Adipocyte (in vitro differentiated cells): Measurements from ENCODE around the gene ZNF778.

Source experiments
- DNase-seq: peaks from one replicate; pipeline ENCODE4 v3.0.0-alpha.2; 2015; ENCODE audit warnings: low read depth
- H3K27me3 ChIP-seq: replicated peaks from 2 replicates; pipeline ENCODE4 v1.7.0; 2013; ENCODE audit warnings: mild to moderate bottlenecking, low read length, moderate library complexity; ENCODE audit not compliant: control insufficient read depth, insufficient read depth
- H3K36me3 ChIP-seq: 2 replicates; pipeline ENCODE4 v1.7.0; 2013; ENCODE audit warnings: low read length, mild to moderate bottlenecking, moderate library complexity; ENCODE audit not compliant: control insufficient read depth, insufficient read depth, severe bottlenecking
- H3K4me1 ChIP-seq: 2 replicates; pipeline ENCODE4 v1.7.0; 2013; ENCODE audit warnings: mild to moderate bottlenecking, low read length, moderate library complexity; ENCODE audit not compliant: control insufficient read depth, insufficient read depth
- H3K4me3 ChIP-seq: 2 replicates; pipeline ENCODE4 v1.7.0; 2013; ENCODE audit warnings: mild to moderate bottlenecking, low read length, moderate library complexity
- H3K9ac ChIP-seq: 2 replicates; pipeline ENCODE4 v1.7.0; 2013; ENCODE audit warnings: mild to moderate bottlenecking, low read length, moderate library complexity
- H3K9me3 ChIP-seq: 2 replicates; pipeline ENCODE4 v1.7.0; 2013; ENCODE audit warnings: mild to moderate bottlenecking, low read length, moderate library complexity; ENCODE audit not compliant: control insufficient read depth

Gene ZNF778

DNA sequence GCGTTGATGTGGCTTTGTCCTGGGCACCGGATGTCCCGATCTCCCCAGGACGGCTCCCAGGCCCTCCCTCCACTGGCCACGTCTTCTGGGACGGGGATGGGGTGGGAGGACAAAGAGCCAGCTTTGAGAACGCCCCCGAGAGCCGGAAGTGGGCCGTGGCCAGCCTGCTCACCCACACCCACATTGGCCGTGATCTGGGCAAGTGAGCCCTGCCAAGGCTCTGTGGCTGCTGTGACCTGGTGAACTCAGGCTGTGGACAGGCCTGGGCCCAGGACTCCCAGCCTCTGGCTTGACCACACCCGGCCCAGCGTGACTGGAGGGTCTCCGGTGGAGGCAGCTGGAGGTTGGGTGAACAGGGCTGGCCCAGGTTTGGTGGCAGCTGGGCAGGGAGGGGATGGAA lies 42.6 kb upstream of the ZNF778 start:
- Histone ChIP-seq H3K4me3 (no peak overlapping the region), H3K9me3 (no peaks in the 10 kb centered on the region), H3K4me1 (peaks cover 7% of the 10 kb centered on the region), H3K36me3 (no peaks in the 10 kb centered on the region), H3K27me3 (peaks cover 40% of the 10 kb centered on the region), H3K9ac (no peak overlapping the region)
- no peak for DNase-seq

DNA sequence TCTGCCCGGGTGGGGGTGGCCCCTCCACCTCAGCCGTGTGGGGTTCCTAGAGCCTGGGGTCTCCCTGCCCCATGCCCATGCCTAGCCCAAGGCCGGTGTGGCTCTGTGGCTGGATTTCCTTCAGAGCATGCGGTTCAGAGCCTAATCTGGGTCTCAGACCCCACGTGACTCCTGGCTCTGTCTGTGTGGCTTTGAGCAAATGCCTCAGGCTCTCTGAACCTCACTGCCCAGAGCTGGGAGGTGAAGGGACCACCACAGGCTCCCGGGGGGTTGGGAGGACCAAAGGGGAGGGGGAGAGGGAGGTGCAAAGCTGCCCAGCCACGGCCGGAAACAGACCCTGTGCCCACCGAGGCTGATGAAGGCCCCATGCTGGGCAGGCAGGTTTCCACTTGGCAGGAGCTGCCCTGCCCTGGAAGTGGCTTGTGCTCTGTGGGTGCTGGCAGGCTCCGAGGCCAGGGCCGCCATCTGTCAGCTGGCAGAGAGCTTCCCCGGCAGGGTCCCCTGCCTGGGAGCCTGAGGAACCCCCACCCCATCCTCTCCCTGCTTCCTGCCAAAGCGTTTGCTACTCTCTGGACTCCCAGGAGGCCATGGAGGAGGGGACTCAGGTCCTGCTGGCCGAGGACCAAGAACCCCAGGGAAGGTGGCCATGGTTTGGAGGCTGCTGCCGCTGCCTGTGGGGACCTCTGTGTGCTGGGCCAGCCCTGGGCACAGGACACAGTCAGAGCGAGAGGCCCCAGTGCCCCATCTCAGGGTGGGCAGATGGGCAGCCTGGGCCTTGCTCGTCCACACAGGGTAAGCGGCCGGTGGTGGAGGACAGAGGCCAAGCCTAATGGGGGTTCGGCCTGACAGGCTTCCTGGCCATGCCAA lies 42.0 kb upstream of the ZNF778 start:
- Histone ChIP-seq H3K4me3 (no peak overlapping the region), H3K9me3 (no peaks in the 10 kb centered on the region), H3K36me3 (no peaks in the 10 kb centered on the region), H3K9ac (no peak overlapping the region), H3K27me3 (peaks cover 36% of the 10 kb centered on the region), H3K4me1 (peaks cover 7% of the 10 kb centered on the region)
- DNase-seq, result no peak

DNA sequence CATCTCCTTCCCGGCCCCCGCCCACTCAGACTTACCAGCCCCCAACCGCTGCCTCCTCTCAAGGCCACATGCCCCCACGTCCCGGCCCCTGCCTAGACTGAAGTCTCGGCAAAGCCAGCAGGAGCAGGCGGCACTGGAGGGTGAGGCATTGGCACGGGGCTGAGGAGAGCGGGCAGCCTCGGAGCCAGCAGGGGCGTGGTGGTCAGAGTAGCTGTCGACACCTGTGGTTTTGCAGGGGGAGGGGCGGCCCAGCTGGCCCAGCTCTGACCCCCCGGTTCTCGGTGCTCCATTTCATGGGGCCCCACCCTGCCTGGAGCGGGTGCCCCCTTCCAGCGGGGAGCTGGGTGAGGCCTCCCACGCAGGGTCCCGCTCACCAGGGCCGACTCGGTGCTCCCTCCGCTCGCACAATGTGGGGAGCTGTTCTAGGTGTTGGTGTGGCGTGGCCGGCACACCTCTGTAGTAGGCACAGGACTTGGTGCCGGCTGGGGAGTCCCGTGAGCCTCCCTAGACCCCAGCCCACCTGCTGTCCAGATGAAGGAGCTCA lies 41.3 kb upstream of the ZNF778 start:
- Histone ChIP-seq H3K4me3 (no peak overlapping the region), H3K27me3 (peaks cover 31% of the 10 kb centered on the region)

DNA sequence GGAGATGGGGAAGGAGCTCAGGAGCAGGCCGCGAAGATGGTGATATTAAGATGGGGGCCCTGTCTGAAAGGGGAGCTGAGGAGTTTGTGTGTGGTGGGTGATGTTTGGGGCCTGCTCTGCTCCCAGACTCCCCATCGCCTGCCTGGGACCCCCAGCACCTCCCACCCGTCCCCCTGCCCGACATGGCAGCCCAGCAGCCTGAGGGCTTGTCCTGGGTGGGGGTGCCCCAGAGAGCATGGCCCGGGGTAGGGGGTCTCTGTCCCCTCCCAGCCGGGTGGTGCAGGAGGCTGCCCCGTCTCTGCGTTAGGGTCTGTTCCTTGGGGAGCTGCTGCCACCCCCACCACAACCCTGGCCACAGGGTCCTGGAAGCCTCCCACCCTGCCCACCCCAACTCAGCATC lies 40.8 kb upstream of the ZNF778 start:
- no peak for DNase-seq
- H3K4me3 ChIP-seq, result no peak overlapping the region
- H3K36me3 ChIP-seq, result no peaks in the 10 kb centered on the region
- H3K4me1 ChIP-seq, result peaks cover 7% of the 10 kb centered on the region
- peaks cover 31% of the 10 kb centered on the region for H3K27me3 ChIP-seq
- no peak overlapping the region for H3K9ac ChIP-seq
- H3K9me3 ChIP-seq, result no peaks in the 10 kb centered on the region

More for the DNA sequence above, 41.3 kb upstream of the ZNF778 start:
- Histone ChIP-seq H3K9me3 (no peaks in the 10 kb centered on the region), H3K9ac (no peak overlapping the region), H3K4me1 (peaks cover 7% of the 10 kb centered on the region), H3K36me3 (no peaks in the 10 kb centered on the region)
- no peak for DNase-seq

DNA sequence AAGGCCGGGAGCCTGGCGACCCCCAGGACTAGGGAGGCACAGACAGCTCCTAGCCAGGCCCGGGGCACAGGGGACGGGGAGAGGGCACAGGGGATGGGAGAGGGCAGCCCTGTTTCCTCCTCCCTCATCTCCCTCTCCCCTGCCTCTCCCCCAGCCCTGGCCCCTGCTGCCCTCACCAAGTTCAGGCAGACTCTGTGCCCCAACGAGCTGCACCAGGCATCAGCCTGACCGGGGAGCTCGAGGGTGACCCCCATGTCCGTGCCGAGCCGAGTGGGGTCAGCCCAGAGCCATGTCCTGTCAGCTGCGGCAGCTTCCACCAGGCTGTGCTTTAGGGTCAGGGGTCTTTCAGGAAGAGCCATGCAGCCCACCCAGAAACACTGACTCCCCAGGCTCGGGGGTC lies 40.0 kb upstream of the ZNF778 start:
- Histone ChIP-seq H3K4me3 (no peak overlapping the region), H3K36me3 (no peaks in the 10 kb centered on the region), H3K27me3 (peaks cover 31% of the 10 kb centered on the region), H3K4me1 (peaks cover 5% of the 10 kb centered on the region), H3K9me3 (no peaks in the 10 kb centered on the region), H3K9ac (no peak overlapping the region)
- no peak for DNase-seq

DNA sequence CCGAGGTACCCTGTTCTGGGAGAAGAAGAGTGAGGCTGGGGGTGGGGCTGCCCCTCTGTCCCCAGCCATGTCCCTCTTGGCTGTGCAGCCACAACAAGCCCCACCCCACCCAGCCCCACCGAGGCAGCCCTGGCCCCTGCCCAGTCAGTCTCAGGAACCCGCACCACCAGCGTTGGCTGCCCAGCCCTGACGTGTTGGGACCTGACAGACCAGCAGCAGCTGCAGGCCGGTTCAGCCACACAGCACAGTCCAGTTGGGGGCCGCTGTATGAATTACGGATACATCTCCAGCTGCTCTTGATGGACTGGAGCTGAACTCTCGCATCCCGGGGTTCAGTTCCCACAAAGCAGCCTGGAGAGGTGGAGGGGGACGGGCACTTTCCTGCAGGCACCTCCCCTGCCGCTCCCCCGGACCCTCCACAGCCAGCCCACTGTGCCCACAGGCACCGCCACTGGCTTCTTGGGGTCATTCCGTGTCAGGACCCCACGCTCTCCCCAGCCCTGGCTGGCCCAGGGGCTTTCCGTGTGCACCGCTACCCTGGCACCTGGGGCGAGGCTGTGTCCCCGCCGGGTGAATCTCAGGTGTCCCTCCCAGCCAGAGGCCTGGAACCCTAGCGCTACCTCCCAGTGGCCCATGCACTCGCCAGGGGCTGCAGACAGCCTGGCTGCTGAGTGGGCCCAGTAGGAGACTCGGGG lies 38.9 kb upstream of the ZNF778 start:
- no peaks in the 10 kb centered on the region for H3K36me3 ChIP-seq
- no peaks in the 10 kb centered on the region for H3K9me3 ChIP-seq
- H3K4me3 ChIP-seq, result no peak overlapping the region
- no peaks in the 10 kb centered on the region for H3K4me1 ChIP-seq
- no peak for DNase-seq
- no peak overlapping the region for H3K9ac ChIP-seq
- H3K27me3 ChIP-seq, result peaks cover 40% of the 10 kb centered on the region

DNA sequence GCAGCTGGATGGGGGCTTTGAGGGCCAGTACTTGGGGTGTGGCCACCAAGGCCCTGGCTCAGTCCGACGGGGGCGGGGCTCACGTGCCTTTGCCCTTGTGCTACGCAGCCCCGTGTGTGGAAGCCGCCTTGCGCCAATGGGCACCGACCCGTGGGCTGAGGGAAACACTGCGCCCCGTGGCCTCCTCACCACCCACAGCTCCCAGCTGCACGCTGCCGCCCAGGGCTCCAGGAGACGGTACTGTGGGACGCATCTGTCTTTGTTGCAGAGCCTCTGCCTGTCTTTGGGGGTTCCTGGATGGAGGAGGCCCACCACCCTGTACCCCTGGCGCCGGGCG lies 38.4 kb upstream of the ZNF778 start:
- Histone ChIP-seq H3K27me3 (peaks cover 43% of the 10 kb centered on the region), H3K4me1 (no peaks in the 10 kb centered on the region), H3K9me3 (no peaks in the 10 kb centered on the region), H3K36me3 (no peaks in the 10 kb centered on the region), H3K9ac (no peak overlapping the region), H3K4me3 (no peak overlapping the region)
- DNase-seq, result no peak

DNA sequence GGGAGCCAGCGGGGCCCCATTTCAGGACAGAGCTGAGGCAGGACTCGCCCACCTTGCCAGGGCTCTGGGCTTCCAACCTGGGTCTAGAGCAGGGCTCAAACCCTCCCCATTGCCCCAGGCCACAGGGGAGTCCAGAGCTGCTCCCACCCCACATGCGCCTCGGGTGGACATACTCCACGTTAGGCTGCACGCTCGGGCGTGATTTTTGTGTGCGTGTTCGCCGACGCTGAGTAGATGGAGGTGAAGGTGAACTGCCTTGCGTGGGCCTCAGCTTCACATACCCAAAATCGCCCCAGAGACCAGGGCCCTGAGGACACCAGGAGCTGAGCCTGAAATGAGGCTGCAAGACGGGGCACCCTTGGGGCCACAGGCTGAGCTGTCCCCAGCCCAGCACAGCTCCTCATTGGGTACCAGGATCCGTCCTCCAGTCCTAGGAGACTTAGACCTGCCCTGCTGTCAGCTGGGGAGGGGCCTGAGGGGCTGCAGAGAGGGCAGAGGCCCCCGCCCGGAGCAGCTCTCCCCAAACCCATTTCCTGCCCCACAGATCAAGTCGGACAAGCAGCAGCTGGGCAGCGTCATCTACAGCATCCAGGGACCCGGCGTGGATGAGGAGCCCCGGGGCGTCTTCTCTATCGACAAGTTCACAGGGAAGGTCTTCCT lies 37.7 kb upstream of the ZNF778 start:
- no peak for DNase-seq
- peaks cover 44% of the 10 kb centered on the region for H3K27me3 ChIP-seq
- no peak overlapping the region for H3K4me3 ChIP-seq
- H3K9me3 ChIP-seq, result no peaks in the 10 kb centered on the region
- no peaks in the 10 kb centered on the region for H3K4me1 ChIP-seq
- H3K9ac ChIP-seq, result no peak overlapping the region
- no peaks in the 10 kb centered on the region for H3K36me3 ChIP-seq

DNA sequence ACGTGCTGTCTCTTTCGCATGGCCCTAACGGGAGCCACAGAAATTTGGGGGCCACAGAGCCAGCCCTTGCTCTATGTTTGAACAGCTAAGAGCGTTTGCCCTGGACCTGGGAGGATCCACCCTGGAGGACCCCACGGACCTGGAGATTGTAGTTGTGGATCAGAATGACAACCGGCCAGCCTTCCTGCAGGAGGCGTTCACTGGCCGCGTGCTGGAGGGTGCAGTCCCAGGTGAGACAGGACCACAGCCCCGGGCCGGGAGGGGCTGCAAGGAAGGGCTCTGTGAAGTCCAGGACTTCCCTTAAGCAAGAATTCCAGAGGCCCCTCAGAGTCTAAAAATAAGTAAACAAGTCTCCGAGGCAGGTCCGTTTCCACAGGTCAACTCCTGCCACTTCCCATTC lies 34.0 kb upstream of the ZNF778 start:
- no peak for DNase-seq
- no peaks in the 10 kb centered on the region for H3K36me3 ChIP-seq

DNA sequence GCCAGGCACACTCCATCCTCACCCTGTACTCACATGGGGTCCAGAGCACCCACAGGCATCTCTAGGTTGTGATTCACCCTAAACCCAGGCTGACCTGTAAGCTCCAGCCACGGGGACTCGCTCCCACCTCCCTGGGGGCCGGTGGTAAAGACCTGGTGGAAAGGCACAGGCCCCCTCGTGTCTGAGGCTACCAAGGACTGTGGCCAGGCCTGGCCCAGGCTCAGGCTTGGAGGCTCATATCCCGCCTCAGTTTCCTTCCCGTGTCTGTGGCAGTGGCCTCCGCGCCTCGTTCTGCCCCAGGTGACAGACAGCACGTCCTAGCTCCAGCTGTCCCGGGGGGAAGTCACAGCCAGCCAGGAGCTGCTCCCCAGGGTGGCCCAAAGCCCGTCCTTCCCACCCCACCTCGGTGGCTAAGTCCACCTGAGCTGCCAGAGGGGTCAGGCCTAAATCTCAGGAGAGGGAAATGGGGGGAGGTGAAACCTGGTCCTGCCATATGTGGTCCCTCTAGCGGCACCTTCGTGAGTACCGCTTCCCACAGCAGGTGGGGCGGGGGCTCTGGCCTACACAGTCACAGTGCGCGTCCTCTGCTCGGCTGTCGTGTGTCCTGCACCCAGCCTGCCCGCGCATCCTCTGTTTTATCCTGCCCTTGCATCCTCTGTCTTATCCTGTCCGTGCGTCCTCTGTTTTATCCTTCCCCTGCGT lies 33.4 kb upstream of the ZNF778 start:
- no peaks in the 10 kb centered on the region for H3K9me3 ChIP-seq
- no peak for DNase-seq
- H3K9ac ChIP-seq, result no peak overlapping the region
- H3K4me3 ChIP-seq, result no peak overlapping the region
- H3K27me3 ChIP-seq, result peaks cover 29% of the 10 kb centered on the region
- H3K36me3 ChIP-seq, result no peaks in the 10 kb centered on the region
- H3K4me1 ChIP-seq, result no peaks in the 10 kb centered on the region

More for the DNA sequence above, 34.0 kb upstream of the ZNF778 start:
- no peak overlapping the region for H3K9ac ChIP-seq
- no peaks in the 10 kb centered on the region for H3K9me3 ChIP-seq
- H3K4me3 ChIP-seq, result no peak overlapping the region
- H3K4me1 ChIP-seq, result no peaks in the 10 kb centered on the region
- H3K27me3 ChIP-seq, result peaks cover 29% of the 10 kb centered on the region

DNA sequence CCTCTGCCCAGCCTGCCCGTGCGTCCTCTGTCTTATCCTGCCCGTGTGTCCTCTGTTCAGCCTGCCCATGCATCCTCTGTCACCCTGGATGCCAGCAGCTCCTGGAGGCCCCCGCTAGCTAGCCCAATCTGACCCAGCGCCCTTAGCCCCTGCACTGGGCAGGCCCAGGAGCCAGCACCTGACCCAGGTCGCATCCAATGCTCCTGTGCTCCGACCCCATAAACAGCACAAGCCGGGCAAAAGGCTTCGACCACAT lies 32.9 kb upstream of the ZNF778 start:
- Histone ChIP-seq H3K4me3 (no peak overlapping the region), H3K9me3 (no peaks in the 10 kb centered on the region), H3K4me1 (no peaks in the 10 kb centered on the region), H3K27me3 (peaks cover 29% of the 10 kb centered on the region), H3K9ac (no peak overlapping the region), H3K36me3 (no peaks in the 10 kb centered on the region)
- no peak for DNase-seq
